CD4-positive, alpha-beta T cell treated with Interferon alpha-2 for 1 hour (primary cell): ENCODE results near the gene ARHGAP26.
"Not testable (repeated sequence)": the region's sequence is repeated elsewhere in the genome, so short reads cannot be mapped to it uniquely, and the experiment has no call there.

Experiments used
- DNase-seq, 2 donors: peaks; one replicate each; pipeline ENCODE4 v3.0.0-alpha.2; 2020 to 2022

The ARHGAP26 gene

DNA sequence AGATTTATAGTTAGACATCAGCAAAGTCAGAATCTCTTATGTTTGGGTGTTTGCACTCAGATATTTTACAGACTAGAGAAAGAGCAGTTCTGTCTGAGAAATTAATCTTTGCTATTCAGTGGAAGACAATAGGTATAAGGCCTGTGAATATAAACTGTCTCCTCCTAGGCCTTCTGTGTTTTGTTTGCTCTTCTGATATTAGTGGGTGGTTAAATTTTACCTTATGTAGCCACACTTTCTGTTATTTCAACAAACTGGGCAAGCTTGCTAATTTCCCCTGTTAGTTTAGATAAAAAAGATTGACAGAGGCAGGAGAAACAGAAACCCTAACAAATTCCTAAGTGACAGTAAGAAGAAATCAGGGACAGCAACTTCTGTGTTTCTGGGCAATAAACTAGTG, 141.6 kb downstream of the ARHGAP26 start:
- DNase-seq = no peak

- DNase-seq = no peak
Observed at GRCh38 chr5:142913728-142914338, 143.7 kb downstream of the ARHGAP26 start.

DNA sequence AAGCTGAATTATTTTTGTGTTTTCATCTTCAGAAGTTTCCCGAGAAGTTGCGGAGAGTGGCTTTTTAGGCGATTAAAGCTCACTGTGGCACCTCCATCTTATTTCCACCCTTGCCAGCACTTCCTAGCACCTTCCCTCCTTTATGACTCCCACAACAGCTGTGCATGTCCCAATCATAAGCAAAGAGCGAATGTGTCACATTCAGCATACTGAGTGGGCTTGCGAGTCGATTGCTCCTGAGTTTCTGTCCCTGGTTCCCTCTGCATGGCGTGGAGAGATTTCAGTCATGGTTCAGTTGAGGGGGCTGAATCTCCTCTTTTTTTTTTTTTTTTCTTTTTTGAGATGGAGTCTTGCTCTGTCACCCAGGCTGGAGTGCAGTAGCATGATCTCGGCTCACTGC, 144.9 kb downstream of the ARHGAP26 start:
- DNase-seq = no peak

- peak; percentile 16 to 21 for DNase-seq
Observed at GRCh38 chr5:142915813-142916424, 145.7 kb downstream of the ARHGAP26 start.

DNA sequence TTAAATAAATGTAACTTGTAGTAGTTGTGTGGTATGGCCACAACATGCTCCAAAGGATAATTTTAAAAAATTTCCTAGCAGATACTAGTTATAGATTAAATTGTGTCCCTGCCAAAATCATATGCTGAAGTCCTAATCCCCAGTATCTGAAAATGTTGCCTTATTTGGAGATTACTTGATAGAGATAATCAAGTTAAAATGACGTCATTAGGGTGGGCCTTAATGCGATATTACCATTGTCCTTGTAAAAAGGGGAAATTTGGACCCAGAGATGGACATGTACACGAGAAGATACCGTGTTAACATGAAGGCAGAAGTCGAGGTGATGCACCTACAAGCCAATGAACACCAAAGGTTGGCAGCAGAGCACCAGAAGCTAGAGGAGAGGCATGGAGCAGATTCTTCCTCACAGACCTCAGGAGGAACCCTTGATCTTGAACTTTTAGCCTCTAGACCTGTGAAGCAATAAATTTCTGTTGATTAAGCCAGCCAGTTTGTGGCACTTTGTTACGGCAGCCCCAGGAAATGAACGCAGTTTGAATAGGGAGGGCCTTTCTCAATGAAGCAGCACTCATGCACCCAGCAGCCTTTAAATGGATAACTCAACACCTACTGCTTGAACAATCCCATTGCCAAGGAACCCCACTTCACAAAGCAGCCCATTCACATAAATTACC, 148.9 kb downstream of the ARHGAP26 start:
- no peak for DNase-seq

GRCh38 chr5:142920849-142921612, 150.9 kb downstream of the ARHGAP26 start:
- no peak for DNase-seq

GRCh38 chr5:142922223-142922952, 152.2 kb downstream of the ARHGAP26 start:
- peak in 1 of 2 donors; percentile 52 for DNase-seq

DNA sequence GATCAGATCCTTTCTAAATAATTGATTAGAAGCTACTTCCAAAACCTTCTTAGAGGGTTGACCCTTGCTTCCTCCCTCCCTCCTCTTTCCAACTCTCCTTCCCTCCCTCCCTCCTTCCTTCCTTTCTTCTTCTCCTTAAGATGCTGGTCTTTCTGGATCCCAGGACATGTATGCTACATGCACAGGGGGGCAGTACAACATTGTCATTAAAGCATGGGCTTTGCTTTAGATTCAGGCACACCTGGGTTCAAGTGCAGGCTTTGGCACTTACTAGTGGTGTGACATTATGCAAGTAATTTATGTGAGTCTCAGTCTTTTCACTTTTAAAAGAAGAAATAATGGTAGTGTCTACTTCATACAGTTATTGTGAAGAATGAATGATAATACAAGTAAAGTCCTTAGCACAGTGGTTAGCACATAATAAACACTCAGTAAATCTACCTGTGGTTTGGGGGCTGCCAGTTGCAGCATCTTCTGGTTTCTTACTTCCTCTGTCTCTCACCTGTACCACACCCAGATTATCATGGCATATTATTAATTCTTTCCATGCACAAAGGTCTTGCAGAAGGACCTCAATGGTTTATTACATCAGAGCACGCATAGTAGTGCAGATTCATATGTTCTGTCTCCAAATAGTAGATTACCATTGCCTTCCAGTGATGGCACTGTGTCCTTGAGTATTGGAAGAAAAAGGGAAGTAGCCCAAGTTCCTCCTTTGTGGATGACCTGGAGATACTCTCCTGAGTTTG, 154.1 kb downstream of the ARHGAP26 start:
- DNase-seq = peak in 1 of 2 donors; percentile 14

DNA sequence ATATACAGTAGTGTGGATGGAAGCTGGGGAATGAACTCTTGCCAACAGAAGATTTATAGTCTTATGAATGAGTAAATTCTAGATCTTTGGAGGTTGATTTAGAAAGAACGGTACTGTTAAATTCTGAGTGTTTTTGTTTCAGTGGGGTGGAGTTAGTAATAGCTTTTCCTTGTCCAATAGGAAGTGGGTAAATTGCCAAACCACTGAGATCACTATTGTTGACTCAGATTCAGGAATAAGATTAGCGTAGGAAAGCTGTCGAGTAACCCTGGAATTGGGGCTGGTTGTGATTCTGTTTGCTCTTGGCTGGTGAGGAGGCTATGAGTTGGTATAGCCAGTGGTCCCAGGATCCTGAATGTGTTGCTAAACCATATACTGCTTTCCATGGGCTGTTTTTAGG, 155.6 kb downstream of the ARHGAP26 start:
- no peak for DNase-seq

GRCh38 chr5:142926549-142926948, 156.4 kb downstream of the ARHGAP26 start:
- DNase-seq = no peak

DNA sequence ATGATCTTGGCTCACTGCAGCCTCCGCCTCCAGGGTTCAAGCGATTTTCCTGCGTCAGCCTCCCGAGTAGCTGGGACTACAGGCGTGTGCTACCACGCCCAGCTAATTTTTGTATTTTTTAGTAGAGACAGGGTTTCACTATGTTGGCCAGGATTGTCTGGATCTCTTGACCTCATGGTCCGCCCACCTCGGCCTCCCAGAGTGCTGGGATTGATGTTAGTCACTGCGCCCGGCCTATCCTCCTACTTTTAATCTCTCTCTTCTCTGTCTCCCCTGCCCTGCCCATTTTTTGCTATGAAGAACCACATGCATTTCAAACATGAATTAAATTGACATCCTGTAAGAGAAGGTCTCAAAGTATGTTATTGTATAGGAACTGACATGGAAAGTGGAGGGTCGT, 158.8 kb downstream of the ARHGAP26 start:
- DNase-seq = not testable (repeated sequence)

GRCh38 chr5:142929587-142929986, 159.4 kb downstream of the ARHGAP26 start:
- peak; percentile 37 to 47 for DNase-seq

DNA sequence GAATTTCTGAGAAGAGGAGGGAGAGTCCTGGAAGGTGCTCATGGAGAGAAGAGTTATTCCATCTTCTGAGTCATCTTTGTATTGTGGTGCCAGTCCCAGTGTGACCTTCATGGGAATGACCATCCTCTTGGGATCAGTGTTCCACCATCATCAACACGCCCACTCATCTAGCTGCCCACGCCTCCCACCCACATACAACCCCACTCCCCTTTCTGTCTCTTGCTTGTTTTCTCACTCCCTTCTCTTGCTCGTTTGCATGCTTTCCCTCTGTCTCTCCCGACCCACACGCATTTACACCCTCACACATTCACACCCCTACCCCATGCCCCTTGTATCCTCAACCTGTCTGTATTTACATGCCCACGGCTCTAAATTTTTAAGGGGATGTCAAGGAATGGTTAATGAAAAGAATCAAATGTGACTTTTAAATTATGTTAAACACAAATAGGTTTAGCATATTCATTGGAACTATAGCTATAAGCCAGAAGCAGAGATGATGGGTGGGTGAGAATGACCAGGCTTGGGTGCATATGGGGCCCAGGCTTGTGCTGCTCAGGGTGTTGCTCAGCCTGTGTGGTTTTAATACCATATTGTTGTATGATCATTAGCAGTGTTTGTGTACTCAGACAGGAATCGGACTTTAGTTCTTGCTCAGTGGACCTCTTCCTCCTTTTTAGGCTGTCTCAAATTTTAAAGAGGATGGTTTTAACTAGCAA, 160.4 kb downstream of the ARHGAP26 start:
- DNase-seq = no peak

DNA sequence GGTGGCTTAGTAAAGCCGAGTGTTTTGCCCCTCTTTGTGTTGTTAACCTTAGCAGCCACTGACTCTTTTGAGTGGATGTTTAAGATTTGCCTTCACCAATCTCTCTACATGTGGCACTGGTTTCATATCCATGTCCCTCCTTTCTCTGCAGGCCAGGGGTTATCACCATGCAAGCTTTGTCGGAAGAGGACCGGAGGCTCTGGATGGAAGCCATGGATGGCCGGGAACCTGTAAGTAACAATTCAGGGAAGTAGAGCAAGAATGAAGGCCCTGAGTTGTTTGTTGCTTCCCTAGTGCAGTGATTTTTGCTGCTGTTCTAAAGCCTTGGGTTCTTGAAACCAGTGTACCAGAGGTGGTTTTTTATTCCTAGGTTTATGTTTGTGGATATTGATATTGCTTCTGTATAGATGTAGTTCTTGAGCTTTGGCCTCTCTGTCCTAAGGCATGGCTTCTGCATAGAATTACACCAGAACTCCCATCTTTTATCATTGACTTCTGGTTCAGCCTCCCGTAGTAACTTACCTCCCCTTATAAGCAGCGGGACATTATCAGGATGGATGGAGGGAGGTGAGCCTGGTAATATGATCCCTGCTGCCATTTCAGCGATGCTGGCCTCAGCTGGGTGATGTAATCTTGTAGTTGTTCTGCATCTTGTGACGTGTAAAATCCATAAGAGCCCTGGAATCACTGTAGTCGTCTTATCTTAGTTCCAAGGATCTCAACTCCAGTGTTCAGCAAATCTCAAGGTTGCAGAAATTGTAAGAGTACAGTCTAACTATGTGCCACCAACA, 161.9 kb downstream of the ARHGAP26 start:
- DNase-seq = no peak

DNA sequence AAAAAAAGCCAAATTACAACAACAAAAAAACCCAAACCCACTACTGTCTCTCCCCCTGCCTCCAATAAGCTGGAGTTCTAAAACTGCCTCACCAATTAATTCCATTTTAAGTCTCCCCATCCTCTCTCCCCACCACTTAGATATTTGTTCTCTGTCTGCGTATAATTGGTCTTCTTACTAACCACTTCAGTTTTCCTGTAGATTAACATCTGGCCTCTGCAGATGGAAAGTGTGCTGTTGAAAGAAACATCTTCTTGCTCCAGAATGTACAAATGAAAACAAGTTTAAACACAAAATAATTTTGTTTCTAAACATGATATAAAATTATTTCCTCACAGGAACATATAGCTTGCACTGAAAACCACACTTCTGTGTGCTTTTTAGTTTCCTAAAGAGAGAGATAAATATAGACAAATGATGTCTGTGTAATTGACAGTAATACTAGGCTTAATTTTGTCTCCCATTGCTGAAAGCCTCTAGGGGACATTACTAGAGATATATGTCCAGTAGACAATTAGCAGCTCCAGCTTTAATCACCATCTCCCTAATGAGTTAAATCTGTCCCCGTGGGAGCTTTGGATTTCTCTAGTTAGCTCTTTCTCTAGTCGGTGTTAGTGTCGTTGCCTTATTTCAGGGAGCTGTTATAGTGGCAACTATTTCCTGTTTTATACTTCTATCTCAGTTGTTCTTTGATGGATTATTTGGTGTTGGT, 164.0 kb downstream of the ARHGAP26 start:
- no peak for DNase-seq

GRCh38 chr5:142935014-142935413, 164.8 kb downstream of the ARHGAP26 start:
- no peak for DNase-seq

- DNase-seq = no peak
Observed at GRCh38 chr5:142937374-142937773, 167.2 kb downstream of the ARHGAP26 start.

DNA sequence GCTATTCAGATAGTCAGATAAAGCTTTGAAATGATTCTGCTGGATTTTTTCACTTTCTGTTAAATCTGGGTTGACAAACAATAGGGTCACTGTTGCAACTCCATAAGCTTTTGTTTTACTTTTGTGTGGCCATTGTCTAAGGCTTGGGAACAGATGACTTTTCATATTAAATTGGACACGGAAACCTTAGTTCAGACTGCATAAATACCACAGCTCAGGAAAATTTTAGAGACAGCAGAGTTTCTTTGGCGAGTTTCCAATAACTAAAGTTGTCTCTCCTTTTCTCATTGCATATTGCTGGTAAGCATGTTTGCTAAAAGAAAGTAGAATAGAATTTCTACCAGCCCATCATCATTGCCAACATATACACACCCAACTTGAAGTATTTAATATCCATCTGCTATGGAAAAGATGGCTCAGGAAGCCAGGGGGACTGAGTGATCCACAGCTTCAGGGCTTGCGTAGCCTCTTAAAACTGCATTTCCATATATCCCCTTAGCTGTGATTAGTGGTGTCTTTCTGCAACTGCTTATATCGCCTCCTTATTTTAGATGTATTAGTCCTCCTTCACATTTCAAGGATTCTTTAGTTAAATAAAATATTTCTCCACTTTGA, 168.2 kb downstream of the ARHGAP26 start:
- DNase-seq = no peak

DNA sequence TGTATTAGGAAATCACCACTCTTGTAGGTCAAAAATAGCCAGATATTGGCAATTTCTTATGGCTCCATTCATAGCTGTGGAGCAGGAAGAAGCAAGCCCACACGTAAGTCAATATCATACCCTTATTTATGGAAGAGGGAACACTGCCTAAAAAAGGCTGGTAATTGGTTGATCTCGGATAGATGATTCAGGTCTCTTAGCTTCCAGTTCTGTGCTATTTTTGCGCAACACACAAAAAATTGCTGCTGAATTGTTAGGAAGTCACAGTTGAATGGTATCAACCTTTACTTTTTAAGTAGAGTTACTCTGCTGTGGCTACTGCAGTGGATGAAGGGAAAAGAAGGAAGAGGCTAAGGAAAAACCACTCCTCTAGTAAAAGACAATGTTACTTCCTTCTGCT, 168.8 kb downstream of the ARHGAP26 start:
- no peak for DNase-seq
